Stimulated activated CD8-positive, alpha-beta memory T cell treated with anti-CD3 and anti-CD28 coated beads, Interleukin-12 subunit alpha, Interleukin-12 subunit beta, amount 100 ng/mL, for 24 hours (primary cell): ENCODE measurements around the gene PTN.

Experiments used
- DNase-seq: peaks from one replicate; pipeline ENCODE4 v3.0.0-alpha.2; 2020; ENCODE audit errors: extremely low read depth

The PTN gene

GRCh38 chr7:137324796-137325696 lies 18.5 kb downstream of the PTN start:
- DNase-seq: no peak

DNA sequence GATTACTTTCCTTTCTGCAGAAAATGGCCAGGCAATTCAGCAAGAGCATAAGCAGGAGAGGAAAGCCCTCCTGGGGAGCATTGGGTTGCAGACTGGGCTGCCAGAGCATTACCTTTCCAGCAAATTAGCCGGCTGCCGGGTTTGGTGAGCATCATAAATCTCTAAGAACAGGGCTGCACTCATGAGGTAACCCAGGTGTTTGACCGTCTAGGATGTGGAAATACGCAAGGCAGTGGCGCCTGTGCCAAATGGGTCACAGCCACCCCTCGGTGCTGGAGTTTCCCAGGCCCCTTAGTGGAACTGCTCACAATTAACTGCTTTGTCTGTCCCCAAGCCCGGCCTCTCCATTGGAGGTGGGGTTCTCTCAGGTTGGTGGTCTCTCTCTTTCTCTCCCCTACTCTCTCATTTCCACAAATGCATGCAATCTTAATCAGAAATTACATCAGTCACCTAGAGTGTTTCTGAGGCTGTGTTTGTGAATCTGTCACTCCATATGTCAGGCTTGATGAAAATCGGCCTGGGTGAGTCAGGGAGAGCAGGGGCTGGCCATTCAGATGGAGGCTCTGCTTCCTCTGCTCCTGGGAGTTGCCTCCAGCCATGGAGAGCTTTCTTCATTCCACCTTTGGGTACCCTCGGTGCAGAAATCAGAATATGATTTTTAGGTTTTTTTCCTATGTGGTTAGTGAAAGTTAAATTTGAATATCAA lies 26.7 kb downstream of the PTN start:
- no peak for DNase-seq

GRCh38 chr7:137313201-137313600 lies 30.3 kb downstream of the PTN start:
- no peak for DNase-seq

DNA sequence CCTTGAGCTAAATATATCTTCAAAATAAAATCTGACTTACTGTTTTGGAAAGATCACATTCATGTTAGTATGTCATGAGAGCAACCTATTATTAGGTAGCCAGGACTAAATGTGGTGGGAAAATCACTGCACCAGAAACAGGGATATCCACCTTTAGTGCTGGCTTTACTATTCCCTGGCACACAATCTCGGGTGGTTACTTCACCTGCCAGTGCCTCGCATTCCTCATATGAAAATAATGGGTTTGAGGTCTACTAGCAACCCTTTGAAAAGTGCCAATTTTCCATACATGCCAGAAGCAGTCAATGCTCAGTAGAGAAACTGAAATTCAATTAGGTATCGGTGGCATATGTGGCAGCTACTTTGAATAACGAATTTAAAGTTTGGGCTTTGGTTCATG lies 36.8 kb downstream of the PTN start:
- DNase-seq: no peak

DNA sequence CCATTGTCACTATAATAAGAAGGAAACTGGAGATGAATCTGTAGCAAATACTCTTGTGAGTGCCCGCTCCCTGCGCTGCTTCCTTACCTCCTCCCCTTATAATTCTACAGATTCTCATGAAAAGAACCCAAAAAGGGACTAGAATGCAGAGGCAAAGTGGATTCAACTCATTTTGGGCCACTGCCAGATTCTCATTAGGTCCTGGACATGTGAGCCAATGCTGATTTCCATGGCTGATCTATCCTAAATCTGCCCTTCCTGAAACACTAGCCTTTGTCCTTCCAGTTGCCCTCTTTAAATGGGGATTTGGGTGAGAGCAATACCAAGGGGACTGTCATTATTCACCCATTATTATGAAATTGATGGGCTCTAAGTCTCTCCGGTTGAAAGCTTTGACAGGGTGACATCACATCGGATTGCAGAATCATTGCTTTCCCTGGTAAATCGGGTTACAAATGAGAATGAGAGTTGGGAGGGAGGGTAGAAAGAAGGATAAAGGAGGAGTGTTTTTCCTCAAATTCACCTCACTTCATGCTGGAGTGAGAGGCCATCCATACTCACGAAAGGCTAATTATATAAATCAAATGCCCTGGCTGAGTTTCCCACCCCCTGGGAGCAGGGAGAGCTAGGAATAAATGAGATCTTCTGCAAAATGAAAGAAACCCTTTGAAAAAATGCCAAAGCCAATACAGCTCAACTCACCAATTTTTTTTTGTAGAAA lies 37.5 kb downstream of the PTN start:
- DNase-seq: no peak

- DNase-seq: no peak
Measured at GRCh38 chr7:137304624-137305235, 38.8 kb downstream of the PTN start.

GRCh38 chr7:137304165-137304564 lies 39.4 kb downstream of the PTN start:
- no peak for DNase-seq

GRCh38 chr7:137302081-137302480 lies 41.5 kb downstream of the PTN start:
- DNase-seq: no peak

DNA sequence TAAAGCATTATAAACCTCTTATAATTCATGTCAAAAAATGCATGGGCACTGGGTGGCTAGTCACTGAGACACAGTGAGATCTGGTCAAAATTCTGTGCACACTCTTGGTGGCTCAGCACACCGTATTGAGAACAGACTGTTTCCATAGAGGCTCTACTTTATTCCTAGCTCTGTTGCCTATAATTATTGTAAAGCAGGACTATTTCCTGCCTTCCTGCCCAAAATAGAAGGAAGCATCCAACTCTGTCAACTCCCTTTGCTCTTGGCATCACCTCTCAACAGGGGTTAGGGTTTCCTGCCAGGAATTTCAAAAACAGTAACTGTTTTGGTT lies 45.1 kb downstream of the PTN start:
- DNase-seq: no peak

- no peak for DNase-seq
Measured at GRCh38 chr7:137297551-137298463, 45.7 kb downstream of the PTN start.

GRCh38 chr7:137296576-137296975 lies 47.0 kb downstream of the PTN start:
- DNase-seq: no peak

- no peak for DNase-seq
Measured at GRCh38 chr7:137295739-137296324, 47.7 kb downstream of the PTN start.

- no peak for DNase-seq
Measured at GRCh38 chr7:137289101-137289500, 54.4 kb downstream of the PTN start.

- DNase-seq: no peak
Measured at GRCh38 chr7:137287651-137288258, 55.8 kb downstream of the PTN start.

DNA sequence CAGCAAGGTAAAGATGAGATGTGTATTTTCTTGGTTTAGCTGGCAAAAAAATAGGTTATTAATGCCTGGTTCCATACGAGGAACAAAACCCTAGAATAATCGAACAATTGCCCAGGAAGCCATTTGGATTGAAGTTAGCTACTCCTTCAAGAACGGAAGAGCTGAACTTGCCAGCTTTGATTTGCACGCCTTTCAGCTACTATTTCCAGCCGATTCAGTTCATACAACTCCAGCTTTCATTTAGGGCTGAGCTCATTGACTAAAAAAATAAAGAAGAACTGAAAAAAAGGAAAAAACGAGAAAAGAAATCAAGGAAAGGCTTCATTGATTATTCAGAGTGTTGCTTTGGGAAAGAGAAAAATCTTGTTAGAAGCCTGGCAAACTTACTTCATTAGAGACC lies 60.4 kb downstream of the PTN start:
- DNase-seq: no peak

DNA sequence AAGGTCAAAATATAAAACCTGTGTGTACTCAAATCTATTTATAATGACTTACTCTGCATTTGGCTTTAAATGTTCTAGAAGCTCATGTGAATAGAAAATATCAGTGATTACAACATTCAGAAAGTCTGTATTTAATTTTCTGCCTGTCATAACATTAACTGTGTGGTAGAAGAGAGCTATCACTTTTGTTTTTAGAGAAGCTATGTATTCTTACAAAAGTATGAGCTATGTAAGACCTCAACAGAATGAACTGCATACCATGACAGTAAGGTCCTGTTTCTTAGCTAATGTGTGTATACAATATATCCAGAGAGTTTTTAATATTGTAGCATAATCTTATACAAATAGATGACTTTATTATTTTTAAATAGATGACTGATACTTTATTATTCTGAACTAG lies 61.5 kb downstream of the PTN start:
- DNase-seq: no peak

DNA sequence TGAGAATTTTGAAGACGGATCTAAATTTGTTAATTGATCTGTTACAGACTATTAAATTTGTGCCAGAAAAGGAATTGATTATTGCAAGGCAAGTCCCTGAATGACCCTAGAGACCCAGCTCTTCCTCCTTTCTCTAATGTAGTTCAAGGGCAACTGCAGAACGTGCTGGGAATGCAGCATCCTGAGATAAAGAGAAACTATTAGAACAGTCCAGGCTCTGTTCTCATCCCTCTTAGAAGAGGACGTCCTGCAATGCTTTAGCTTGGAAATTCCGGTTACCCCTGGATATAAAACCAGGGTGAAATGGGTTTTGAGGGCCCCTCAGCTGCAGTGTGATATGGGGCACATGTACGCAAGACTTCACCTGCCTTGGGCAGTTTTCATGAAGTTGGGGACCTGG lies 67.3 kb downstream of the PTN start:
- no peak for DNase-seq

DNA sequence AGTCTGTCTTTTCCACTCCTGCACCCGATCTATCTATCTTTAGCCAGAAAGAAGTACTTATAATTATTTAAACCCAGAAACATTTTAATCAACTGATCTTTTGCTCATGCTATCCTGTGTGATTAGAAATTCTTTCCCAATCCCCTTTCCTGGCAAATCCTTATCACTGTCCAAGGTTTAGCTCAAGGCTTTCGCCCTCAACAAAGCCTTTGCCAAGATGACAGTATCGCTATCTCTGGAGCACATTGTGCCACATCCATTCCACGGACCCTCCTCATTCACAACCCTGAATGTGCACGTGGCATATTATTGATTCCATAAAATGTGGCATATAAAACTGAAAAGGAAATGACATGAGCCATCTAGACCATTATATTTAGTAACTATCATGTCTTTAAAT lies 71.3 kb downstream of the PTN start:
- no peak for DNase-seq

GRCh38 chr7:137269240-137269639 lies 74.3 kb downstream of the PTN start:
- no peak for DNase-seq
